Neural crest cell (in vitro differentiated cells): ENCODE measurements around the gene IPCEF1. TPM values are rescaled to one million over a fixed set of nuclear protein-coding genes. Genes with fewer than 3 reads are reported as not detected.
A peak's percentile ranks its signal among the peaks of the same experiment; 100 is the strongest.

ENCODE experiments used
- DNase-seq: peaks from one replicate; pipeline ENCODE4 v3.0.0; 2021; ENCODE audit warnings: low read depth, mixed read lengths, low spot score
- H3K27ac Mint-ChIP-seq: one replicate; pipeline ENCODE4 v1.8.0; 2021; ENCODE audit warnings: mild to moderate bottlenecking, mixed read lengths; ENCODE audit not compliant: unreplicated experiment
- H3K27me3 Mint-ChIP-seq: 2 replicates; pipeline ENCODE4 v1.8.0; 2021; ENCODE audit warnings: low read depth, mild to moderate bottlenecking, mixed read lengths
- H3K36me3 Mint-ChIP-seq: 2 replicates; pipeline ENCODE4 v1.8.0; 2021; ENCODE audit warnings: low read depth, mild to moderate bottlenecking, mixed read lengths
- H3K4me1 Mint-ChIP-seq: 2 replicates; pipeline ENCODE4 v1.8.0; 2021; ENCODE audit warnings: mixed read lengths
- H3K4me3 Mint-ChIP-seq: one replicate; pipeline ENCODE4 v1.8.0; 2021; ENCODE audit warnings: mild to moderate bottlenecking, mixed read lengths
- H3K9me3 Mint-ChIP-seq: 2 replicates; pipeline ENCODE4 v1.8.0; 2021; ENCODE audit warnings: mixed read lengths
- total RNA-seq: library from RNA; stranded (reverse); gene quantifications from 2 replicates; pipeline ENCODE4 v1.2.1, GENCODE V29; 2021
- TF ChIP-seq, protein P1 (sequence below): fragments of 200-600 bp; sonication (generic); conservative IDR thresholded peaks from 2 replicates; pipeline ENCODE4 v1.5.0; 2021; ENCODE audit warnings: antibody characterized with exemption, mild to moderate bottlenecking

Gene IPCEF1
- total RNA-seq, 1 donor from 2014 or later = 0.28 TPM

DNA sequence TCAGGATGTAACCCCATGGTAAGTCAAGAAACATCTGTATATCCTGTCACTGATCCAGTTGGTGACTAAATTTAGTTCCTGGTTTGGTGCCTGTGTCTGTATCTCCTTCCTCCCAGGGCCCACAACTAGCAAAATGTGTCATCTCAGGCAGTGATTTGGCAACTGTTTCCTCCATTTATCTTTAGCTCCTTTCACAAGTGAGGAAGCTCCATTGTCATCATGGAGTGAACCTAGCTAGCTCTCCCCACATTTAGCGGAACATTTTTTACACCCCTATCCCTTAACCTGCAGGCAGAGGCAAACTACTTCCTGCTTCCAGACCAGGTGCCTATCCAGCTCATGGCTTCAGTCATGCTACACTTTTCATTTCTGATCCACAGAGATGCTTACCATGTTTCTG, 99.5 kb downstream of the IPCEF1 start:
- H3K27ac Mint-ChIP-seq = no peak overlapping the region
- no peaks in the 10 kb centered on the region for H3K27me3 Mint-ChIP-seq
- DNase-seq = no peak
- peaks cover 14% of the 10 kb centered on the region for H3K9me3 Mint-ChIP-seq
- TF ChIP-seq, protein P1, sequence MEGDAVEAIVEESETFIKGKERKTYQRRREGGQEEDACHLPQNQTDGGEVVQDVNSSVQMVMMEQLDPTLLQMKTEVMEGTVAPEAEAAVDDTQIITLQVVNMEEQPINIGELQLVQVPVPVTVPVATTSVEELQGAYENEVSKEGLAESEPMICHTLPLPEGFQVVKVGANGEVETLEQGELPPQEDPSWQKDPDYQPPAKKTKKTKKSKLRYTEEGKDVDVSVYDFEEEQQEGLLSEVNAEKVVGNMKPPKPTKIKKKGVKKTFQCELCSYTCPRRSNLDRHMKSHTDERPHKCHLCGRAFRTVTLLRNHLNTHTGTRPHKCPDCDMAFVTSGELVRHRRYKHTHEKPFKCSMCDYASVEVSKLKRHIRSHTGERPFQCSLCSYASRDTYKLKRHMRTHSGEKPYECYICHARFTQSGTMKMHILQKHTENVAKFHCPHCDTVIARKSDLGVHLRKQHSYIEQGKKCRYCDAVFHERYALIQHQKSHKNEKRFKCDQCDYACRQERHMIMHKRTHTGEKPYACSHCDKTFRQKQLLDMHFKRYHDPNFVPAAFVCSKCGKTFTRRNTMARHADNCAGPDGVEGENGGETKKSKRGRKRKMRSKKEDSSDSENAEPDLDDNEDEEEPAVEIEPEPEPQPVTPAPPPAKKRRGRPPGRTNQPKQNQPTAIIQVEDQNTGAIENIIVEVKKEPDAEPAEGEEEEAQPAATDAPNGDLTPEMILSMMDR = no peak
- no peak overlapping the region for H3K4me3 Mint-ChIP-seq
- no peaks in the 10 kb centered on the region for H3K4me1 Mint-ChIP-seq
- H3K36me3 Mint-ChIP-seq = peaks cover 7% of the 10 kb centered on the region

DNA sequence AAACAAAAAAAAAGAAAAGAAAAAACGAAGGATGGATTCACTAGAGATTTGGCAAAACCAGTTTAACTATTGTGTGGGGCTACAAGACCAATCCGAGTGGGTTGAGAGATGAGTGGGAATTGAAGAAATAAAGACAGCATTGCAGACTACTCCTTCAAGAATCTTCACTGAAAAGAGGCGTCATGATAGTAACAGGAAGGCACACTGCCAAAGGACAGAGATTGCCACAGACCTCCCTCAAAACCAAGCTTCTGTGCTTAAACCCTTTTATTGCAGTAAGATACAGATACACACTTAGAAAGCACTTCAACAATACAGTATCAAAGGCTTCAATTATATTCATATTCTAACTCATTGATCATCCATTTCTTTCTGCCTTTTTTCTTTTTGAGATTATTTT, 103.9 kb downstream of the IPCEF1 start:
- H3K4me1 Mint-ChIP-seq = peaks cover under 1% of the 10 kb centered on the region
- H3K27ac Mint-ChIP-seq = no peak overlapping the region
- H3K36me3 Mint-ChIP-seq = peaks cover 7% of the 10 kb centered on the region
- DNase-seq = no peak
- H3K9me3 Mint-ChIP-seq = peaks cover 14% of the 10 kb centered on the region
- no peaks in the 10 kb centered on the region for H3K27me3 Mint-ChIP-seq
- H3K4me3 Mint-ChIP-seq = no peak overlapping the region
- TF ChIP-seq, protein P1 = no peak

GRCh38 chr6:154251116-154251515, 105.5 kb downstream of the IPCEF1 start:
- H3K27me3 Mint-ChIP-seq = no peaks in the 10 kb centered on the region
- TF ChIP-seq, protein P1 = no peak
- peaks cover 3% of the 10 kb centered on the region for H3K36me3 Mint-ChIP-seq
- no peak for DNase-seq
- peaks cover 11% of the 10 kb centered on the region for H3K9me3 Mint-ChIP-seq
- no peak overlapping the region for H3K27ac Mint-ChIP-seq
- H3K4me3 Mint-ChIP-seq = no peak overlapping the region
- peaks cover 8% of the 10 kb centered on the region for H3K4me1 Mint-ChIP-seq

GRCh38 chr6:154249499-154250298, 106.9 kb downstream of the IPCEF1 start:
- no peaks in the 10 kb centered on the region for H3K27me3 Mint-ChIP-seq
- peaks cover 8% of the 10 kb centered on the region for H3K4me1 Mint-ChIP-seq
- H3K36me3 Mint-ChIP-seq = no peaks in the 10 kb centered on the region
- DNase-seq = no peak
- no peak overlapping the region for H3K4me3 Mint-ChIP-seq
- no peak overlapping the region for H3K27ac Mint-ChIP-seq
- H3K9me3 Mint-ChIP-seq = peaks cover 3% of the 10 kb centered on the region
- TF ChIP-seq, protein P1 = no peak

GRCh38 chr6:154247119-154247861, 109.3 kb downstream of the IPCEF1 start:
- no peak for DNase-seq
- Mint-ChIP-seq H3K36me3 (no peaks in the 10 kb centered on the region), H3K27ac (no peak overlapping the region), H3K27me3 (no peaks in the 10 kb centered on the region), H3K9me3 (no peaks in the 10 kb centered on the region), H3K4me3 (peak overlapping the region; percentile 4), H3K4me1 (peaks cover 8% of the 10 kb centered on the region)
- TF ChIP-seq, protein P1 = no peak
